DMS53 treated with DMSO at 0.1 percent for 48 hours (cell line): ENCODE data around the gene PRSS22.
"Not testable (repeated sequence)": the region's sequence is repeated elsewhere in the genome, so short reads cannot be mapped to it uniquely, and the experiment has no call there.

Source experiments
- DNase-seq: peaks from one replicate; lab custom pipeline; 2025; ENCODE audit not compliant: unreplicated experiment; lab: John Stamatoyannopoulos, UW

Gene PRSS22, protein sequence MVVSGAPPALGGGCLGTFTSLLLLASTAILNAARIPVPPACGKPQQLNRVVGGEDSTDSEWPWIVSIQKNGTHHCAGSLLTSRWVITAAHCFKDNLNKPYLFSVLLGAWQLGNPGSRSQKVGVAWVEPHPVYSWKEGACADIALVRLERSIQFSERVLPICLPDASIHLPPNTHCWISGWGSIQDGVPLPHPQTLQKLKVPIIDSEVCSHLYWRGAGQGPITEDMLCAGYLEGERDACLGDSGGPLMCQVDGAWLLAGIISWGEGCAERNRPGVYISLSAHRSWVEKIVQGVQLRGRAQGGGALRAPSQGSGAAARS

DNA sequence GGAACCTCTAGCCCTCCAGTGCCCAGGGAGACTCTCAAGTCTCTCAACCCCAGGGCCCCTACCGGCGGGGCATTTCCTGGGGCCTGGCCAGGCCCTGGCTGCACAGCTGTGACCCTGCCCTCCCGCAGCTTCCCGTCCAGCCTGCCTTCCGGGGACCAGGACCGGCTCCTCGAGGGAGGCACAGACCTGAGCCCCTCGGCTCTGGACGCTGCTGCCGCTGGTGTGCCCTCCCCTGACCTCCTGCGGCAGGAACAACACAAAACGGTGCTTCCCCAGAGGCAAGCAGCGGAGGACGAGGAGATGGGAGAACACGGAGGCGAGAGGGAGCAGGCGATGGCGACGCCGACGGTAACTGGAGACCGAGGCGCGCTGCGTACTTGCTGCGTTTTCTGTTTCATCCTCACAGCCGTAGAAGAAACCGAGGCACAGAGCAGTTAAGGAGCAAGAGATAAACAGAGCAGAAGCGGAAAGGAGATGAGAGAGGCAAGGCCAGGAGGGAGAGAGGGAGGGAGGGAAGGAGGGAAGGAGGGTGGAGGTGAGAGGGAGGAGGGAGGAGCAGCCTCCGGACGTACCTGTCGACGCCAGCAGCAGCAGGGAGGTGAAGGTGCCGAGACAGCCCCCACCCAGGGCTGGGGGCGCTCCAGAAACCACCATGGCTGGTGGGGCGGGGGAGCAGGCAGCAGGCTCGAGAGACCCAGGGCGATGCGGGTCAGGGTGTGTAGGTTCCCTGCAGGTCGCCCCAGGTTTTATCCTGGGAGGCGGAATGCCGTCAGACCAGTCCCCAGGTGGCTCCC is at the start of gene PRSS22:
PRSS22 (minus strand) TSS at position 720 of the 794 bp plus-strand sequence; CDS start at position 654, 66 bp downstream.
- peak; percentile 40 for DNase-seq

GRCh38 chr16:2907084-2907753 is 49.2 kb upstream of the PRSS22 start:
- DNase-seq, result not testable (repeated sequence)

- DNase-seq, result no peak
These were observed 48.0 kb upstream of the PRSS22 start for GRCh38 chr16:2905988-2906387.

DNA sequence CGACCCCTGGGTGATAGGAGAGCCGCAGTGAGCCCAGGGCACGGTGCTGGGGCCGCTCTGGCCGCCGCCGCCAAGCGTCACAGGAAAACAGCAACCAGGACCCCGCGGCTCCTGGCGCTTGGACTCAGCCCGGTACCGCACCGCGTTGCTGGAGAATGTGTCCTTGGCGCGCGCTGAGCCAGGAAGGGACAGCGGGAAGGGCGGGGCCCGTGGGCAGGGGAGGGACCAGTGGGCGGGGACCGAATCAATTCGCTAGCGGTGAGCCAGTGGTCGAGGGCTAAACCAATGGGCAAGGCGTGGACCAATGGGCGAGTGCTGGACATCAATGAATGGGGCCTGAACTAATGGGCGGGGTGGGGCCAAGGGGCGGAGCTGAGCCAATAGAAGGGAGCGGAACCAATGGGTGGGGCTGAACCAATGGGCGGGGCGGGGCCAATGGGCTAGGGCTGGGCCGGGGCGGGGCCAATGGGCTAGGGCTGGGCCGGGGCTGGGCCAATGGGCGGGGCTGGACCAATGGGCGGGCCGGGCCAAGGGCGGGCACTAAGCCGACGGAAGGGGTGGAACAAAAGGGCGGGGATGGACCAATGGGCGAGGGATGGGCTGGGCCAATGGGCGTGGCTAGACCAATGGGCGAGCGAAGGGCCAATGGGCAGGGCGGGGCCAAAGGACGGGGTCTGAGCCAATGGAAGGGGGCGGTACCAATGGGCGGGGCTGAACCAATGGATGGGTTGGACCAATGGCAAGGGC is 47.4 kb upstream of the PRSS22 start:
- DNase-seq, result peak; percentile 91

GRCh38 chr16:2904922-2905240 is 46.9 kb upstream of the PRSS22 start:
- no peak for DNase-seq

GRCh38 chr16:2904100-2904921 is 46.3 kb upstream of the PRSS22 start:
- peak; percentile 78 for DNase-seq

GRCh38 chr16:2902337-2903130 is 44.6 kb upstream of the PRSS22 start:
- DNase-seq, result no peak

GRCh38 chr16:2900526-2901075 is 42.6 kb upstream of the PRSS22 start:
- DNase-seq, result no peak

- DNase-seq, result no peak
These were observed 41.6 kb upstream of the PRSS22 start for GRCh38 chr16:2899564-2900072.

DNA sequence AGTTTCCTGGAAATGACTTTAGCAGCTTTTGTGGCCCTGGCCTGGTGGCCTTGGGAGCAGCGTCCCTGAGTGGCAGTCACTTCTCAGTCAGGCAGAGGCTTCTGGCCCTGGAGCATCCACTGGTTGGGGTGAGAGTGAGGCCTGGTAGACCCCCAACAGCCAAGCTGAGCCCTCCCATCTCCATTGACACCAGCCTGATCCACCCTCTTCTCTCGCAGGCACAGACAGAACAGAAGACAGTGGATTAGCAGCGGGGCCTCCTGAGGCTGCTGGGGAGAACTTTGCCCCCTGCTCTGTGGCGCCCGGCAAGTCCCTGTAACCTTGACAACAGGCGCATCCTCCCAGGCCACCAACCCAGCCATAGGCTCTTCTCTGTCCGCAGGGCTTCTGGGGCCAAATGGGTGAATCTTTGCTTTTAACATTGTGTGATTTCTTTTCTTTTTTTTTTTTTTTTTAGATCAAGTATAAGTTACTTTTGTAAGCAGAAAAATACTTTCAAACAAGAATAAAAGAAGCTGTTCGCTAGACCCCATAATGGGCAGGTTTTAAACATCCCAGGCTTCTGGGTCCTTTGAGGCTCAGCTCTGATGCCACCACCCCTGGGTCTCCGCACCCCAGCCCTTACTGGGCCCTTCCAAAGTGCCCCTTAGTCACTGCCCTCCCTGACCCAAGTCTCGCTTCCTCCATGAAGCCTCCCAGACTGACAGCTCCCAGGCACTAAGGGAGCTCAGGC is 41.0 kb upstream of the PRSS22 start:
- DNase-seq, result no peak

DNA sequence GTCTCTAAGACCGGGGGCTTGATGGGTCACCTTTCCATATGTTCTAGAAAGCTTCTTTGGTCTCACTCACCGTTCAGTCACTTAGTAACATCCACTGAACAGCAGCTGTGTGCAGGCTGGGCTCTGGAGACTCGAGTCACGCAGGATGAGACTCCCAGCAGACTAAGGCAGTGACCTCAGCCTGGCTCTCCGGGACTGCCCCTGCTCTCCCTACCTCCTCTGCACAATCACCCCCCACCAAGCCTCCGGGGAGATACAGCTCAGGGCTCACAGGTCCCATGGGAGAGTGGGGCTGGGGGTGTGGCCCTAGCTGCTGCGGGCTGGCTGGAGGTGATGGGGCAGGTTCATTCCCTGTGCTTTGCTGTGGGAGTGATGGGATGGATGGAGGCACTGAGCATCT is 39.1 kb upstream of the PRSS22 start:
- DNase-seq, result no peak

- DNase-seq, result no peak
These were observed 38.6 kb upstream of the PRSS22 start for GRCh38 chr16:2896480-2897010.

DNA sequence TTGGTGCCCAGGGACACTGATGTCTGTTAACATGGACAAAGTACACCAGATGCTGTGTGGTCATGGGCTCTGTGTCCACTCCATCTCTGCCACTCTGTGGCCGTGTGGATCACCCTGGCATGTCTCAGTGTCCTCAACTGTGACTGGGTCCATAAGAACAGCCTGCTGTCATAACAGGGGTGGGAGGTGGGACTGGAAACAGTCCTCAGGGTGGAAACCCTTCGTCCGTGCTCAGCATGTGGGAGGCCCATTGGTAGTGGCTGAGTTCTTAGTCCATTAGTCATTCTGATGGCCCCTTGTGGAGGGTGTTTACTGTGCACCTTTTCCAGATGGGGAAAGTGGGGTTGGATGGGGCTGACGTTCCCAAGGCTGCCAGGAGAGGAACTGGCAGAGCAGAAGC is 37.8 kb upstream of the PRSS22 start:
- no peak for DNase-seq

DNA sequence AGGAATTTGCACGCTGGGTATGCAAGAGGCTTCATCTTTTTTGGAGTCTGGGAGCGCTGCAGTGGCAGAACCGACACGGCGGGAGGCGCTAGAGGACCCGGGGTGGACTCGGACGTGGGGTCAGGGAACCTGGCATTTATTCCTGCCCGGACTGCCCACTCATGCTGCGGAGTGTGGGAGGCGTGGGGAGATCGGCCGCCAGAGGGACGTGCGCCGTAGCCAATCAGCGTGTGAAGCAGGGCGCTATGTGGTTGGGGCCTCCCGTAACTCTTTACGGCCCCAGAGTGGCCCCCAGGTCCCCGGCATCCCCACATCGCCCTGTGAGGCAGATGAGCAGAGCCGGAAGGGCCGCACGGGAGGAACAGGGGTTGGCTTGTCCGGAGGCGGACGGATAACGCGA is 36.3 kb upstream of the PRSS22 start:
- DNase-seq, result no peak

DNA sequence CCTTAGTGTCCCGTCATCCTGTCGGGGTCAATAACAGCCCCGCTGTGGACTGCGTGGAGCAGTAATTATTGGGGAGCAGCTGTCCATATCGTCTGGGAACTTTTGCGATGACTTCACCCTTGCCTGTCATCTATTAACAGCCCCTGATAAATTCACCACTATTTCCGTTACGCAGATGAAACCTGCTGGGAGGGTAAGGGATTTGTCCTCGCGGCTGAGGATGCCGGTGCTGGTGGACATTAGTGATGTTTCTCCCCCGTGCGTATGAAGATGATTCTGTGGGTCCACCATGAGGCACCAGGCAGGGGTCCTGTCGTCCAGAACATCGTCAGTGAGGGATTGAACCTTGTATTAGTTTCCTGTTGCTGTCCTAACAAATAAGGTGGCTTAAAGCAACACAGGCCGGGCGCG is 26.1 kb upstream of the PRSS22 start:
- DNase-seq, result no peak

GRCh38 chr16:2883458-2883908 is 25.5 kb upstream of the PRSS22 start:
- no peak for DNase-seq

DNA sequence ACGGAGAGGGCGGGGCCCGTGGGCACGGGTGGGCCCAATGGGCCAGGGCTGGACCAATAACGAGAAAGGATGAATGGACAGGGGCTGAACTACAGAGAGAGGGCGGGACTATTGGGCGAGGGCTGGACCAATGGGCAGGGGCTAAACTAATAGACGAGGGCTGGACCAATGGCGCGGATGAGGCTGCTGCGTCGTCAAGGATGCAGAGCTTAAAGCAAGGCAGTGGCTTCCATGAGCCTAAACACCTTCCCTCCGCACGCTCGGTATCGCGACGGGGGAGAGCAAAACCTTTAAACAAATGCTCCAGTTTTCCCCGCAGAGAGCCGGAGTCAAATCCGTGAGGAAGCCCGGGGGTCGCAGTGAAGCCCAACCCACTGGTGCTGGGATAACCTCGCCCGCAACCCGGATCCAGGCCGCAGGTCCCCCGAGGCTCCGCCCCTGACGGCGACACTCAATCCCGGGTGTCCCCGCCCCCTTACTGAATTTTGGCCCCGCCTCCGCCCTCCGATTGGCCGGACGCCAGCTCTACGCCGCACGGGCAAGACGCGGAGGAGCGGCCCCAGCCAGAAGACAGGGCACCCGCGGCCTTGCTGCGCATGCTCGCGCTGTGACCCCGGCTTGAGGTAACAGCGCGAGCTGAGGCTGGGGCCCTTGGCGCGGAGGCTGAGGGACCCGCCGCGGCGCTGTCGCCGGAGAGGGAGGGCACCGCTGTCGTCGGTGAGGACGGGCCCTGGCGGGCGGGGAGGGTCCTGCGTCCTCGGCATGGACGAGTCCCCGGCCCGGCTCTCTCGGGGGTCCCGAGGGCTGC is 24.9 kb upstream of the PRSS22 start, which contains the start of gene FLYWCH2:
FLYWCH2 (plus strand) TSS at position 566 of the 808 bp plus-strand sequence. CDS start 13,235 bp downstream, outside the sequence.
- peak; percentile 81 for DNase-seq
